ENCODE measurements around the gene CNTN5. TPM values are rescaled to one million over a fixed set of nuclear protein-coding genes. Genes with fewer than 3 reads are reported as not detected.

The CNTN5 gene
- total and polyA plus RNA-seq, 10 of the 15 experiments (the other 5 are each of a cell fraction or from before 2014, with no cell fraction given), result 0.01 TPM; not detected in 9

- no peaks in the 10 kb centered on the region for H3K36me3 ChIP-seq (ENCODE audit: control insufficient read depth in 2 of 2, insufficient read depth in 2 of 2, low read length in 1 of 2)
- CTCF ChIA-PET, result interaction anchor here (0.9 kb wide), 1 partner anchor 11 kb away, joined by 3 read pairs; no protein-coding TSS in a partner anchor
- no peak overlapping the region for H3K9ac ChIP-seq (ENCODE audit: control insufficient read depth, insufficient read depth, low read length)
- RAD21 ChIA-PET (ENCODE audit: unreplicated experiment), result no interaction called here
- no peak overlapping the region for H3K4me3 ChIP-seq
- 13% methylated on average over 2 of the region's 2 CpGs for WGBS (ENCODE audit: insufficient coverage, insufficient replicate concordance, low lambda C conversion rate, missing lambda C conversion rate)
- POLR2A ChIA-PET, result no interaction called here
- in situ Hi-C loops (cut with MboI), result no loop called here
- no peak for DNase-seq (ENCODE audit: low read depth, low spot score)
- intact Hi-C loops (cut with micrococcal nuclease; ENCODE audit: unreplicated experiment), result no loop called here
- no TSS peak for BruUV-seq (replicated peaks)
- H3K4me2 ChIP-seq (ENCODE audit: control insufficient read depth, insufficient read depth), result no peak overlapping the region
- H3K27me3 ChIP-seq (replicated peaks in 1 of 2; ENCODE audit: control insufficient read depth in 2 of 2, insufficient read depth in 2 of 2, low read length in 1 of 2), result no peaks in the 10 kb centered on the region
- no peaks in the 10 kb centered on the region for H3K9me3 ChIP-seq (replicated peaks; ENCODE audit: control insufficient read depth, insufficient read depth, low read length)
- H3K27ac ChIP-seq (ENCODE audit: control insufficient read depth, insufficient read depth), result no peak overlapping the region
- H3K4me1 ChIP-seq (ENCODE audit: control insufficient read depth, insufficient read depth, low read length), result no peaks in the 10 kb centered on the region
- TF ChIP-seq BACH1 (IDR thresholded peaks at IDR 0.05; ENCODE audit: borderline replicate concordance), result no peak
- TF ChIP-seq, protein P1, sequence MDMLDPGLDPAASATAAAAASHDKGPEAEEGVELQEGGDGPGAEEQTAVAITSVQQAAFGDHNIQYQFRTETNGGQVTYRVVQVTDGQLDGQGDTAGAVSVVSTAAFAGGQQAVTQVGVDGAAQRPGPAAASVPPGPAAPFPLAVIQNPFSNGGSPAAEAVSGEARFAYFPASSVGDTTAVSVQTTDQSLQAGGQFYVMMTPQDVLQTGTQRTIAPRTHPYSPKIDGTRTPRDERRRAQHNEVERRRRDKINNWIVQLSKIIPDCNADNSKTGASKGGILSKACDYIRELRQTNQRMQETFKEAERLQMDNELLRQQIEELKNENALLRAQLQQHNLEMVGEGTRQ (IDR thresholded peaks at IDR 0.05; ENCODE audit: borderline replicate concordance, low read depth, low read length), result no peak
- H2AFZ ChIP-seq (ENCODE audit: control insufficient read depth, low read depth, low read length), result no peak overlapping the region
- no peaks in the 10 kb centered on the region for H4K20me1 ChIP-seq (ENCODE audit: control insufficient read depth, insufficient read depth)
- no peaks in the 10 kb centered on the region for H3K79me2 ChIP-seq (ENCODE audit: control insufficient read depth, insufficient read depth, low read length)
- ATAC-seq, result no peak
- SMC1A ChIA-PET (ENCODE audit: uncharacterized antibody, unreplicated experiment), result interaction anchor here (0.7 to 1.1 kb wide), 2 partner anchors 10 to 74 kb away, joined by 3 read pairs; no protein-coding TSS in a partner anchor
- no peak for FAIRE-seq
Observed at GRCh38 chr11:100182927-100183326, 1162.2 kb downstream of the CNTN5 start.

DNA sequence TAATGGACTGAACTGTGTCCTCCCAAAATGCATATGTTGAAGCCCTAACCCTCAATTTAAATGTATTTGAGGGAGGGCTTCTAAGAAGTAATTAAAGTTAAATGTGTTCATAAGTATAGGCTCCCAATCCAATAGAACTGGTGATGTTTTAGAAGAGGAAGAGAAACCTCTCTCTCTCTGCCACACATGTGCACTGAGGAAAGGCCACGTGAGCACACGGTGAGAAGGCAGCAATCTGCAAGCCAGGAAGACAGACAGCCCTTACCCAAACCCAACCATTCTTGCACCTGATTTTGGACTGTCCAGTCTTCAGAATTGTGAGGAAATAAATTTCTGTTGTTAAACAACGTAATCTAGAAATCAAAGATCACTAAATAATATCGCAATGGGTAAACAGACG is 1164.8 kb downstream of the CNTN5 start:
- Histone ChIP-seq H3K9me3 (replicated peaks; ENCODE audit: control insufficient read depth, insufficient read depth, low read length) (no peaks in the 10 kb centered on the region), H3K27me3 (replicated peaks in 1 of 2; ENCODE audit: control insufficient read depth in 2 of 2, insufficient read depth in 2 of 2, low read length in 1 of 2) (no peaks in the 10 kb centered on the region), H3K36me3 (ENCODE audit: control insufficient read depth in 2 of 2, insufficient read depth in 2 of 2, low read length in 1 of 2) (no peaks in the 10 kb centered on the region), H3K4me1 (ENCODE audit: control insufficient read depth, insufficient read depth, low read length) (no peaks in the 10 kb centered on the region), H3K79me2 (ENCODE audit: control insufficient read depth, insufficient read depth, low read length) (no peaks in the 10 kb centered on the region), H3K4me3 (no peak overlapping the region), H3K4me2 (ENCODE audit: control insufficient read depth, insufficient read depth) (no peak overlapping the region), H3K27ac (ENCODE audit: control insufficient read depth, insufficient read depth) (no peak overlapping the region), H4K20me1 (ENCODE audit: control insufficient read depth, insufficient read depth) (no peaks in the 10 kb centered on the region), H2AFZ (ENCODE audit: control insufficient read depth, low read depth, low read length) (no peak overlapping the region), H3K9ac (ENCODE audit: control insufficient read depth, insufficient read depth, low read length) (no peak overlapping the region)
- in situ Hi-C loops (cut with MboI) (no loop called here), intact Hi-C loops (cut with micrococcal nuclease; ENCODE audit: unreplicated experiment) (no loop called here)
- 45% methylated on average over 5 of the region's 5 CpGs for WGBS (ENCODE audit: insufficient coverage, insufficient replicate concordance, low lambda C conversion rate, missing lambda C conversion rate)
- no peak for ATAC-seq
- POLR2A ChIA-PET, result no interaction called here
- RAD21 ChIA-PET (ENCODE audit: unreplicated experiment), result no interaction called here
- no peak for DNase-seq (ENCODE audit: low read depth, low spot score)
- CTCF ChIA-PET, result no interaction called here
- FAIRE-seq, result no peak
- no TSS peak for BruUV-seq (replicated peaks)
- SMC1A ChIA-PET (ENCODE audit: uncharacterized antibody, unreplicated experiment), result no interaction called here
- TF ChIP-seq RUNX3 (IDR thresholded peaks at IDR 0.05; ENCODE audit: low read length), result no peak
- no peak for TF ChIP-seq MXI1 (IDR thresholded peaks at IDR 0.05; ENCODE audit: low read depth, low read length)
- no peak for TF ChIP-seq BRCA1 (IDR thresholded peaks at IDR 0.05; ENCODE audit: low read depth, low read length)
- TF ChIP-seq, protein P2, sequence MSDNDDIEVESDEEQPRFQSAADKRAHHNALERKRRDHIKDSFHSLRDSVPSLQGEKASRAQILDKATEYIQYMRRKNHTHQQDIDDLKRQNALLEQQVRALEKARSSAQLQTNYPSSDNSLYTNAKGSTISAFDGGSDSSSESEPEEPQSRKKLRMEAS (IDR thresholded peaks at IDR 0.05; ENCODE audit: low read depth, low read length), result no peak
- TF ChIP-seq, protein P3, sequence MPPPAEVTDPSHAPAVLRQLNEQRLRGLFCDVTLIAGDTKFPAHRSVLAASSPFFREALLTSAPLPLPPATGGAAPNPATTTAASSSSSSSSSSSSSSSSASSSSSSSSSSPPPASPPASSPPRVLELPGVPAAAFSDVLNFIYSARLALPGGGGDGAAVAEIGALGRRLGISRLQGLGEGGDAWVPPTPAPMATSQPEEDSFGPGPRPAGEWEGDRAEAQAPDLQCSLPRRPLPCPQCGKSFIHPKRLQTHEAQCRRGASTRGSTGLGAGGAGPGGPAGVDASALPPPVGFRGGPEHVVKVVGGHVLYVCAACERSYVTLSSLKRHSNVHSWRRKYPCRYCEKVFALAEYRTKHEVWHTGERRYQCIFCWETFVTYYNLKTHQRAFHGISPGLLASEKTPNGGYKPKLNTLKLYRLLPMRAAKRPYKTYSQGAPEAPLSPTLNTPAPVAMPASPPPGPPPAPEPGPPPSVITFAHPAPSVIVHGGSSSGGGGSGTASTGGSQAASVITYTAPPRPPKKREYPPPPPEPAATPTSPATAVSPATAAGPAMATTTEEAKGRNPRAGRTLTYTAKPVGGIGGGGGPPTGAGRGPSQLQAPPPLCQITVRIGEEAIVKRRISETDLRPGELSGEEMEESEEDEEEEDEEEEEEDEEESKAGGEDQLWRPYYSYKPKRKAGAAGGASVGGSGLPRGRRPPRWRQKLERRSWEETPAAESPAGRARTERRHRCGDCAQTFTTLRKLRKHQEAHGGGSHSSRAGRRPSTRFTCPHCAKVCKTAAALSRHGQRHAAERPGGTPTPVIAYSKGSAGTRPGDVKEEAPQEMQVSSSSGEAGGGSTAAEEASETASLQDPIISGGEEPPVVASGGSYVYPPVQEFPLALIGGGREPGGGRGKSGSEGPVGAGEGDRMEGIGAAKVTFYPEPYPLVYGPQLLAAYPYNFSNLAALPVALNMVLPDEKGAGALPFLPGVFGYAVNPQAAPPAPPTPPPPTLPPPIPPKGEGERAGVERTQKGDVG (CRISPR knock-in tag; IDR thresholded peaks at IDR 0.05), result no peak
- no peak for TF ChIP-seq NRF1 (conservative IDR thresholded peaks at IDR 0.05; ENCODE audit: low read depth, low read length)
- TF ChIP-seq, protein P4, sequence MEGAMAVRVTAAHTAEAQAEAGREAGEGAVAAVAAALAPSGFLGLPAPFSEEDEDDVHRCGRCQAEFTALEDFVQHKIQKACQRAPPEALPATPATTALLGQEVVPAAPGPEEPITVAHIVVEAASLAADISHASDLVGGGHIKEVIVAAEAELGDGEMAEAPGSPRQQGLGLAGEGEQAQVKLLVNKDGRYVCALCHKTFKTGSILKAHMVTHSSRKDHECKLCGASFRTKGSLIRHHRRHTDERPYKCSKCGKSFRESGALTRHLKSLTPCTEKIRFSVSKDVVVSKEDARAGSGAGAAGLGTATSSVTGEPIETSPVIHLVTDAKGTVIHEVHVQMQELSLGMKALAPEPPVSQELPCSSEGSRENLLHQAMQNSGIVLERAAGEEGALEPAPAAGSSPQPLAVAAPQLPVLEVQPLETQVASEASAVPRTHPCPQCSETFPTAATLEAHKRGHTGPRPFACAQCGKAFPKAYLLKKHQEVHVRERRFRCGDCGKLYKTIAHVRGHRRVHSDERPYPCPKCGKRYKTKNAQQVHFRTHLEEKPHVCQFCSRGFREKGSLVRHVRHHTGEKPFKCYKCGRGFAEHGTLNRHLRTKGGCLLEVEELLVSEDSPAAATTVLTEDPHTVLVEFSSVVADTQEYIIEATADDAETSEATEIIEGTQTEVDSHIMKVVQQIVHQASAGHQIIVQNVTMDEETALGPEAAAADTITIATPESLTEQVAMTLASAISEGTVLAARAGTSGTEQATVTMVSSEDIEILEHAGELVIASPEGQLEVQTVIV (IDR thresholded peaks at IDR 0.05; ENCODE audit: borderline replicate concordance, partially characterized antibody), result no peak
- no peak for TF ChIP-seq POLR2AphosphoS2 (IDR thresholded peaks at IDR 0.05; ENCODE audit: low read depth, low read length)
- TF ChIP-seq ZNF217 (IDR thresholded peaks at IDR 0.05), result no peak
